Liver (tissue), 9 donors: ENCODE results near the gene SETD3. TPM values are rescaled to one million over a fixed set of nuclear protein-coding genes. Genes with fewer than 3 reads are reported as not detected.

ENCODE experiments used
- DNase-seq: peaks from one replicate; pipeline ENCODE4 v3.0.0-alpha.2; 2017; ENCODE audit warnings: low spot score
- H3K27ac ChIP-seq, 2 donors: one replicate each; pipeline ENCODE4 v1.7.0; 2013; ENCODE audit warnings: inconsistent platforms in 2 of 2, low read length in 2 of 2, control low read depth in 1 of 2, low read depth in 1 of 2, mild to moderate bottlenecking in 1 of 2
- H3K27me3 ChIP-seq, 4 donors: one replicate each; pipeline versions ENCODE4 v1.6.1 to v1.7.0; 2013; ENCODE audit warnings: low read length in 3 of 4, inconsistent platforms in 1 of 4, mild to moderate bottlenecking in 1 of 4, moderate library complexity in 1 of 4; ENCODE audit not compliant: control insufficient read depth in 4 of 4, insufficient read depth in 4 of 4
- H3K36me3 ChIP-seq, 4 donors: one replicate each; pipeline versions ENCODE4 v1.6.1 to v1.7.0; 2013; ENCODE audit warnings: low read length in 3 of 4, mild to moderate bottlenecking in 3 of 4, low read depth in 1 of 4, moderate library complexity in 1 of 4; ENCODE audit not compliant: control insufficient read depth in 4 of 4, insufficient read depth in 3 of 4
- H3K4me1 ChIP-seq, 4 donors: one replicate each; pipeline versions ENCODE4 v1.6.1 to v1.7.0; 2013; ENCODE audit warnings: low read length in 3 of 4, mild to moderate bottlenecking in 3 of 4, moderate library complexity in 1 of 4; ENCODE audit not compliant: control insufficient read depth in 4 of 4, insufficient read depth in 4 of 4
- H3K4me3 ChIP-seq, 3 donors: one replicate each; pipeline versions ENCODE4 v1.6.1 to v1.7.0; 2013; ENCODE audit warnings: low read length in 3 of 3, control low read depth in 1 of 3, low read depth in 1 of 3, mild to moderate bottlenecking in 1 of 3
- H3K9ac ChIP-seq, 2 donors: one replicate each; pipeline ENCODE4 v1.7.0; 2013; ENCODE audit warnings: low read length in 2 of 2, mild to moderate bottlenecking in 2 of 2, moderate library complexity in 2 of 2, control low read depth in 1 of 2, low read depth in 1 of 2
- H3K9me3 ChIP-seq, 4 donors: one replicate each; pipeline versions ENCODE4 v1.6.1 to v1.7.0; 2013; ENCODE audit warnings: low read length in 3 of 4; ENCODE audit not compliant: control insufficient read depth in 4 of 4
- CTCF ChIP-seq: fragments of 150-350 bp; IDR thresholded peaks from 2 replicates; pipeline ENCODE4 v1.5.1; 2017; ENCODE audit warnings: improper control_type of control experiment, low read depth, low read length; ENCODE audit not compliant: missing input control
- FOXA2 ChIP-seq: IDR thresholded peaks from 2 replicates; pipeline ENCODE4 v1.6.1; 2016; ENCODE audit warnings: antibody characterized with exemption
- GABPA ChIP-seq, 2 donors: IDR thresholded peaks in 1 of 2; conservative IDR thresholded peaks in 1 of 2; 2 replicates each; pipeline ENCODE4 v1.6.1; 2016; ENCODE audit warnings: antibody characterized with exemption in 2 of 2, mild to moderate bottlenecking in 1 of 2, moderate library complexity in 1 of 2
- HNF4G ChIP-seq: IDR thresholded peaks from 2 replicates; pipeline ENCODE4 v1.6.1; 2016; ENCODE audit warnings: antibody characterized with exemption
- JUND ChIP-seq, 2 donors: IDR thresholded peaks; 2 replicates each; pipeline ENCODE4 v1.6.1; 2016; ENCODE audit warnings: antibody characterized with exemption in 2 of 2
- NR2F2 ChIP-seq: IDR thresholded peaks from 2 replicates; pipeline ENCODE4 v1.6.1; 2016; ENCODE audit warnings: antibody characterized with exemption
- RAD21 ChIP-seq, 2 donors: IDR thresholded peaks; 2 replicates each; pipeline ENCODE4 v1.6.1; 2016; ENCODE audit warnings: antibody characterized with exemption in 2 of 2, mild to moderate bottlenecking in 2 of 2
- REST ChIP-seq: IDR thresholded peaks from 2 replicates; pipeline ENCODE4 v1.6.1; 2016; ENCODE audit warnings: antibody characterized with exemption, mild to moderate bottlenecking
- SP1 ChIP-seq: IDR thresholded peaks from 2 replicates; pipeline ENCODE4 v1.6.1; 2018; ENCODE audit warnings: antibody characterized with exemption, mild to moderate bottlenecking
- TAF1 ChIP-seq: conservative IDR thresholded peaks from 2 replicates; pipeline ENCODE4 v1.6.1; 2016; ENCODE audit warnings: antibody characterized with exemption, mild to moderate bottlenecking
- ZBTB33 ChIP-seq: IDR thresholded peaks from 2 replicates; pipeline ENCODE4 v1.6.1; 2016; ENCODE audit warnings: antibody characterized with exemption
- WGBS: extraction: QIAGEN DNeasy Blood & Tissue Kit; methylation state at CpG from one replicate; pipeline ENCODE4 v1.1.7; 2013; 5-methylcytosine and 5-hydroxymethylcytosine counted together
- polyA plus RNA-seq, 2 donors: library from polyadenylated mRNA; stranded (reverse) in 1 of 2; unstranded in 1 of 2; fragments of 200-250 nt in 1 of 2; fragments of >200 nt in 1 of 2; fragmentation: Nextera tagmentation in 1 of 2; extraction: Ambion mirVana in 1 of 2; gene quantifications; one replicate each; pipeline versions ENCODE4 v1.2.1 to v1.2.3, GENCODE V29; 2013 to 2015
- total RNA-seq, 2 donors: library from RNA; depleted of rRNA; stranded (reverse); fragments of >200 nt; gene quantifications; one replicate each; pipeline ENCODE4 v1.2.3, GENCODE V29; 2014
- TF ChIP-seq, protein P1 (sequence below): IDR thresholded peaks from 2 replicates; pipeline ENCODE4 v1.6.1; 2016; ENCODE audit warnings: antibody characterized with exemption
- donor health status: healthy.
- donor health status: healthy.
- donor health status: healthy.
- donor health status: healthy.
- donor health status: healthy.

SETD3 gene
- total and polyA plus RNA-seq, 4 donors, result 18.7 to 39.7 (median 19.4) TPM

DNA sequence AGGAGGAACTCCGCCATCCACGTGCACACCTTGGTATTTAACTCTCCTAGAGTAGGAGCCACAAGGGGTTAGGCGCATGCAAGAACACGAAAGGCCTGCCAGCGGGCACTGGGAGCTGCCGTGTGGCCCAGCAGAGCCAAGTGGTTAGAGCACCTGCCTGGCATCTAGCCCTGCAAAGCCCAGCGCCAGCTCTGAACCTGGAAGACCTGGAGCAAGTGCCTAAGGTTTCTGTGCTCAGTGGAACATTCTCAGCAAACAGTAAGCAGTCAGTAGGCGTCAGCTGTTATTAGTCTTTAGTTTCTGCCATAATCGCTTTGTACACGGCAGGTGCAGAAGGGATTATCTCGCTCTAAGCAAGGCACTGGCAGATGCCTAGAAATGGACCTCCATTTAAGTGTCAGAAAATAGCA, 55.4 kb downstream of the SETD3 start:
- Histone ChIP-seq H3K27ac (no peak overlapping the region), H3K36me3 (peaks cover 1 to 15% (median 13%) of the 10 kb centered on the region in 4 donors)
- no peak for DNase-seq

GRCh38 chr14:99424306-99424877, 56.3 kb downstream of the SETD3 start:
- no peak for DNase-seq
- peaks cover 2 to 13% (median 7%) of the 10 kb centered on the region in 4 donors for H3K4me1 ChIP-seq
- 83% methylated on average over 5 of the region's 5 CpGs for WGBS
- no peak overlapping the region for H3K4me3 ChIP-seq
- H3K27ac ChIP-seq, result no peak overlapping the region
- H3K9me3 ChIP-seq, result peaks cover 0 to 7% (median under 1%) of the 10 kb centered on the region in 4 donors
- peaks cover 1 to 15% (median 13%) of the 10 kb centered on the region in 4 donors for H3K36me3 ChIP-seq
- no peak overlapping the region for H3K9ac ChIP-seq
- H3K27me3 ChIP-seq, result no peaks in the 10 kb centered on the region
- TF ChIP-seq JUND (IDR thresholded peaks at IDR 0.05) (no peak), SP1 (no peak), FOXA2 (no peak), RAD21 (IDR thresholded peaks at IDR 0.05) (no peak), CTCF (no peak), HNF4G (no peak), ZBTB33 (no peak), TAF1 (no peak), NR2F2 (no peak)
- TF ChIP-seq, protein P1, sequence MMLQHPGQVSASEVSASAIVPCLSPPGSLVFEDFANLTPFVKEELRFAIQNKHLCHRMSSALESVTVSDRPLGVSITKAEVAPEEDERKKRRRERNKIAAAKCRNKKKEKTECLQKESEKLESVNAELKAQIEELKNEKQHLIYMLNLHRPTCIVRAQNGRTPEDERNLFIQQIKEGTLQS, result no peak

More for the DNA sequence above, 55.4 kb downstream of the SETD3 start:
- Histone ChIP-seq H3K4me1 (peaks cover 2 to 13% (median 7%) of the 10 kb centered on the region in 4 donors), H3K9me3 (peaks cover 0 to 7% (median under 1%) of the 10 kb centered on the region in 4 donors), H3K9ac (no peak overlapping the region), H3K27me3 (no peaks in the 10 kb centered on the region), H3K4me3 (no peak overlapping the region)
- WGBS, result 94% methylated on average over 11 of the region's 11 CpGs
- TF ChIP-seq REST (no peak), TAF1 (no peak), GABPA (IDR thresholded peaks at IDR 0.05 in 1 of 2, conservative IDR thresholded peaks at IDR 0.05 in 1 of 2) (no peak), CTCF (no peak)
